ENCODE data around the gene CTSK. TPM values are rescaled to one million over a fixed set of nuclear protein-coding genes. Genes with fewer than 3 reads are reported as not detected.
A peak's percentile ranks its signal among the peaks of the same experiment; 100 is the strongest.
"Not testable (repeated sequence)": the region's sequence is repeated elsewhere in the genome, so short reads cannot be mapped to it uniquely, and the experiment has no call there.

CTSK gene
- total RNA-seq, 1 experiment from 2014 or later: 170 TPM

DNA sequence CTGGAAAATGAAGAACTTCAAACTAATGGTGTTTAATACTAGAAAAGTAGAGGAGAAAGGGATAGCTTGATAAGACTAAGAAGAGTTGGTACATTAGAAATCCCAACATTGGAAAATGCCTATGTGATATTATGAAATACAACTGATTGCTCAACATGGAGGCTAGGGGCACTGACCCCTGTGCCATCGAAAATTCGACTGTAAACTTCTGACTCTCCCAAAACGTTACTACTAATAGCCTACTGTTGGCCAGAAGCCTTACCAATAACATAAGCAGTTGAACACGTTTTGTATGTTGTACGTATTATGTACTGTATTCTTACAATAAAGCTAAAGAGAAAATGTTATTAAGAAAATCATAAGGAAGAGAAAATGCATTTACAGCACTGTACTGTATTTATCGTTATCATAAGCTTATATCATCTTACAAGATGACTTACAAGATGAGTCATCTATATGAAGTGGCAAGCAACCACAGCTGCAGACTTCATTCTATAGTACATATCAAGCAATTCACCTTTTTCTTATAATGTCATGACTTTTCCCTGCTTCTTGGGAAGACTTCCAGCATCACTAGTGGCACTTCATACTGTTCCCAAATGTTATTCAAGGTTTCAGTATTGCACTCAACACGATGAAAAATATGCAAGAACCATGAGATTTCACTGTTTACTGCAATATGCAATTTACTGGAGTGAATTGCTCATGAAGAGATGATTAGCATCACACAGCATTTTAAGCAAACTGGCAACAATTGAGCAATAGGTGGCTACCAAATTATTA, 12.9 kb upstream of the CTSK start:
- DNase-seq: no peak
- H3K4me3 ChIP-seq (ENCODE audit: insufficient read depth, low read depth, low read length): no peak overlapping the region
- peaks cover 12% of the 10 kb centered on the region for H3K36me3 ChIP-seq (replicated peaks; ENCODE audit: control insufficient read depth, insufficient read depth, low read length)
- no peaks in the 10 kb centered on the region for H3K27me3 ChIP-seq (ENCODE audit: control insufficient read depth, insufficient read depth, low read length)

DNA sequence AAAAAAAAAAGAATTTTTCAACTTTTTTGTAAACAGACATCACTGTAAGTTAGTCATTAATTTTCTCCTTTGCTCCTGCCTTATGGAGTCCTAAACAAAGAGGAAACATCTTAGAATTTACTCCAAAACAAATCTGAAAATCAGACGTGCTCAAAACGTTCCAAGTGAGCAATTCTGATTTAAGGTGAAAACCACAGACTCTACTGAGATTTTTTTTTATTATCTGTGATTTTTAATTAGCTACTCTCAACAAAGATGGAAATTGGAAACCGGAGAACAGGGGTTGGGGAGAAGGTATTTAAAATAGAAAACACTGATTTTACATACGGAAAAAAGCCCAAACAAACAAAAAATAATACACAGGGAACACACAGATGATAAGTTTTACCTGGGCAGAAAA, 7.8 kb upstream of the CTSK start:
- no peak overlapping the region for H3K4me3 ChIP-seq (ENCODE audit: insufficient read depth, low read depth, low read length)
- DNase-seq: no peak
- H3K36me3 ChIP-seq (replicated peaks; ENCODE audit: control insufficient read depth, insufficient read depth, low read length): peaks cover 19% of the 10 kb centered on the region
- H3K27me3 ChIP-seq (ENCODE audit: control insufficient read depth, insufficient read depth, low read length): no peaks in the 10 kb centered on the region

DNA sequence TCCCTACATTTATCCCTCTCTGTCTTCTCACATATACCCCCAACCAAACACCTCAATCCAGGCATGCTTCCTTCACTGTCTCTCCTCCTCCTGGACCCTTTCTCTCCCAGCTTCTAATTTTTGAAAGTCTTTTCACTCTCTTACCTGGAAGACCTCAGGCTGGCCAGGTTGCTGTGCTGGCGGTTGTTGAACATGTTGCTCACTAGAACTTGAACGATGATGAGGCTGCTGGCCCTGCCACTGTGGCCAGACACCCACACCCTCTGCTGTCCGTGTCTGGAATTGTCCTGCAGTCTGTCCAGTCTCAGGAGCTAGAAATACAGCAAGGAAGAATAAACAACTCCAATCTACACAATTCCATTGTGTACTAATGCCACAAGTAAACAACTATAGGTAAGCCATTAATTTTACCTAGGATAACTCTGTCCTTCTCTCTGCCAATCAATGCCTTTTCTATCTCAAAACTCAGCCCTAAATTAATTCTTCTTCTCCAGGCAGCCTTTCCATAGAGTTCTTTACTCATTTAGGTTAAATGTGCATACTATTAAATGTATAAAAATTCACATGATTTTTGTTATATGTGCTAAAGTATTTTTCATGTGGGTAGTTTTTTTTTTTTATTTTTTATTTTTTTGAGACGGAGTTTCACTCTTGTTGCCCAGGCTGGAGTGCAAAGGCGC, 5.1 kb upstream of the CTSK start:
- no peaks in the 10 kb centered on the region for H3K27me3 ChIP-seq (ENCODE audit: control insufficient read depth, insufficient read depth, low read length)
- H3K36me3 ChIP-seq (replicated peaks; ENCODE audit: control insufficient read depth, insufficient read depth, low read length): peaks cover 18% of the 10 kb centered on the region
- H3K4me3 ChIP-seq (ENCODE audit: insufficient read depth, low read depth, low read length): no peak overlapping the region
- peak; percentile 51 for DNase-seq

DNA sequence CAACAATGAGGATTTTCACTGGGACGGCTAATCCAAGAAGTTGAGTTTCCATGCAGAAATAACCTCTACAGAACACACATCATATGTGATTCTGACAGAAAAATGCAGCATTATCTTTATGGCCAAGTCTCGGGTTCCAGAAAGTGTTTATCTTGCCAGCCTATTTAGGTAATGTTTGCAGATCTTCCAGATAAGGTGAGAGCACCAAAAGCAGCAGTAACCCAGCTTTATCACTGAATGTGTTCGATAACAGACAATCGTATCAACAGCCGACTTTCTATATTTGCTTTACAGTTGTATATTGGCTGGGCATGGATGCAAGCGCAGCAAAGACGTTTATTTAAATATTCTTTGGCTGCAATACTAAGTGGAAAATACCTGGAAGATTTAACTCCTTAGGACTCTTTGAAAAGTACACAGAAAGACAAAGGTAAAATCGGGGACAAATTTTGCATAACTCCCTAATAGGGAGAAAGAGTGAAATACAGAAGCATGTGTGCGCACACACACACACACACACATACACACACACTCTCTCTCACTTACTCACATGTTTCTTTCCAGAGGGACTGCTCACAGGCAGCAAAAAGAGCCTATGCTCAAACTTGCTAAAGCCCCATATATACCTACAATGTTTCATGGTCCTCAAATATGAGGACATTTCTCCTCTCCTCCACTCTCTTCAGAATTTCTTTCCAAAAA, 3.0 kb upstream of the CTSK start:
- no peaks in the 10 kb centered on the region for H3K27me3 ChIP-seq (ENCODE audit: control insufficient read depth, insufficient read depth, low read length)
- no peak overlapping the region for H3K4me3 ChIP-seq (ENCODE audit: insufficient read depth, low read depth, low read length)
- peaks cover 10% of the 10 kb centered on the region for H3K36me3 ChIP-seq (replicated peaks; ENCODE audit: control insufficient read depth, insufficient read depth, low read length)
- no peak for DNase-seq

DNA sequence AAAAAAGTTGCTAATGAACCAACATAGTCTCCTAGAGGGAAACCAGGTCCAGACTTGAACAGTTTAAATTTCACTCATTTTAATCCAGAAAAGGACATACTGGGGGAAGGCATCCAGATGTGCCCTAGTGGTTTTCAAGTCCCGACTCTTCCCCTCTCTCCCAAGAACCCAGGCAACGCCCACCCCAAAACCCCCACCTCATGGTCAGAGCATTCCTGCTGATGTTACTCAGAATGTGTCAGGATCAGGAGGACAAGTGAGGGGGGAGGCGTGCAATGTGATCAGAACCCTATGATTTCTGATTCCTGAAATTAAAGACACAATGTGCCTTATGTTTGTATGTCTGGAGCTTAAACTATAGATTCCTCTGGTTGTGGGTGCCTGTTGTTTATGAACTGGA, 1.6 kb upstream of the CTSK start:
- no peaks in the 10 kb centered on the region for H3K27me3 ChIP-seq (ENCODE audit: control insufficient read depth, insufficient read depth, low read length)
- no peak for DNase-seq
- H3K4me3 ChIP-seq (ENCODE audit: insufficient read depth, low read depth, low read length): no peak overlapping the region
- peaks cover 10% of the 10 kb centered on the region for H3K36me3 ChIP-seq (replicated peaks; ENCODE audit: control insufficient read depth, insufficient read depth, low read length)

DNA sequence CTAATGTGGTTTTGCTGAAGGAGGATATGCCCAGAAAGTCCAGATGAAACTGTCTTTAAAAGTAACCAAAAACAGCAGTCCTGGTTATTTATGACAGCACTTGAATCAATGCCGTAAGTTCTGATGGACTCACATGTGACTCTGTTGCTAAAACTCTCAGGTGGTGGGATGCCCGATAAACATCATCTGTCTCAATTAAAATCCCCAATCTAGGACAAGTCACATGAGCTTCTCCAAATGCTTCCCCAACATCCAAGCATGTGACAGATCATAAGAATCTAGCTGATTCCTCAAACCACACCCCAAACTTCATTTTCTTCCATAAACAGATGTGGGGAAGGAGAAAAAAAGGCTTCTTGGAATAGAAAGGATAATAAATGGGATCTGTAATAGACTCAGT, 786 bp upstream of the CTSK start:
- peaks cover 8% of the 10 kb centered on the region for H3K36me3 ChIP-seq (replicated peaks; ENCODE audit: control insufficient read depth, insufficient read depth, low read length)
- H3K27me3 ChIP-seq (ENCODE audit: control insufficient read depth, insufficient read depth, low read length): no peaks in the 10 kb centered on the region
- DNase-seq: no peak
- no peak overlapping the region for H3K4me3 ChIP-seq (ENCODE audit: insufficient read depth, low read depth, low read length)

DNA sequence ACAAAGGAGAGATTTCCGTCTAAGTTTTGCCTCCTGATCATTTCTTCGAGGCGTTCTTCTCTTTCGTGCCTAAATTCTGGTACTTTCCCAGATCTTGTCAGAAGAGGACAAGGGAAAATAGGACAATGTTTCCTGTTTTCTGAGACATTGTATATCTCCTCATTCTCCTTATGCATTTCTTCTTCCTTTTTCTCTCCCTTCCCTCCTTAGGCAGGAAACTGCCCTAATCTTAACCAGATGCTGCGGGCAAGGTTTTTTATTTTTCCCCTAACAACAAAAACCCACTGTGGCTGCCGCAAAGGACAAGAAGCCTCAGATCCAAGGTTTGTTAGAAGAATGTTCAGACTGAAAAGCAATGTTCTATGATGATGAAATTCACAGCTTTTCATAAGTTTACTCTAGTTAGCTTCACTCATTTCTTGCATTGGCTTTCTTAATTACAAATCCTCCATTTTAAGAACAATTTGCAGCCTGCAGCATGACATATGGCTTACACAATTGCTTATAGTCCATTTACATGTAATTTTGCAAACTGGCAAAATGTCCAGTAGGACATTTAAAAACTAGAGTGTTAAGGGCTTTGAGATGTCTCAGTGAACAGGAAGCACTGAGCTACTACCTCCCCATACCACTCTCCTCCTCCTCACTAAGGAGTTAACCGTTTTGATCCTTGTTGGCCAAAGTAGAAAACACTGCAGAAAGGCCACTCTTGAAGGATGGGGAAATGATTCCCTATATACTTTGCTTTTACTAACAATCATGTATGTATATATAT, 624 bp downstream of the CTSK start:
- Histone ChIP-seq H3K4me3 (ENCODE audit: insufficient read depth, low read depth, low read length) (peak overlapping the region; percentile 30; the same call in 1 of the 2 replicates), H3K36me3 (replicated peaks; ENCODE audit: control insufficient read depth, insufficient read depth, low read length) (peaks cover 3% of the 10 kb centered on the region), H3K27me3 (ENCODE audit: control insufficient read depth, insufficient read depth, low read length) (no peaks in the 10 kb centered on the region)
- DNase-seq: no peak

DNA sequence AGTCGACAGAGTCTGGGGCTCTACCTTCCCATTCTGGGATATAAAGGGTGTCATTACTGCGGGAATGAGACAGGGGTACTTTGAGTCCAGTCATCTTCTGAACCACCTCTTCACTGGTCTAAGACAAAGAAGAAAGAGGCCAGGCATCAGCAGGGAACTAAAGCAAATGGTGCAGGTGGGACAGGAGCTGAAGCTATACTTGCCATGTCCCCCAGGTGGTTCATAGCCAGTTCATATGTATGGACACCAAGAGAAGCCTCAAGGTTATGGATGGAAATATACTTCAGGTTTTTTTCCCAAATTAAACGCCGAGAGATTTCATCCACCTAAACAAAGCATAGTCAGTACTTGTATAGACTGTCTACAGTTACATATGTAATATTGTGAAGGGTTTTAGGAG, 2.2 kb downstream of the CTSK start:
- H3K27me3 ChIP-seq (ENCODE audit: control insufficient read depth, insufficient read depth, low read length): no peaks in the 10 kb centered on the region
- H3K36me3 ChIP-seq (replicated peaks; ENCODE audit: control insufficient read depth, insufficient read depth, low read length): no peaks in the 10 kb centered on the region; the same call in 1 of the 2 replicates
- H3K4me3 ChIP-seq (ENCODE audit: insufficient read depth, low read depth, low read length): no peak overlapping the region
- DNase-seq: no peak

DNA sequence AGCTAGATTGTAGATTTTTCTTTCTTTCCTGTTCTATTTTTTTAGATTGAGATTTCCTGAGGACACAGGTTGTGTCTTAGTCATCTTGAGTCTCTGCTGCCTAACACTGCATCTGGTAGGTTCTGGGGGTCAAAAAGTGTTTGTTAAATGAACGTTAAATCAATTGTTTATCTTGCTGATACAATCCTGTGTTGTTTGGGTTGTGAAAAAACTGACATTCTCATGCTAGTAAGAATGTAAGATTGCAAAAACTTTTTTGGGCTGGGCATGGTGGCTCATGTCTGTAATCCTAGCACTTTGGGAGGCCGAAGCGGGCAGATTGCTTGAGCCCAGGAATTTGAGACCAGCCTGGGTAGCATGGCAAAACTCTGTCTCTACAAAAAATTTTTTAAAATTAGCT, 3.4 kb downstream of the CTSK start:
- Histone ChIP-seq H3K27me3 (ENCODE audit: control insufficient read depth, insufficient read depth, low read length) (no peaks in the 10 kb centered on the region), H3K36me3 (replicated peaks; ENCODE audit: control insufficient read depth, insufficient read depth, low read length) (no peaks in the 10 kb centered on the region), H3K4me3 (ENCODE audit: insufficient read depth, low read depth, low read length) (no peak overlapping the region)
- DNase-seq: no peak

DNA sequence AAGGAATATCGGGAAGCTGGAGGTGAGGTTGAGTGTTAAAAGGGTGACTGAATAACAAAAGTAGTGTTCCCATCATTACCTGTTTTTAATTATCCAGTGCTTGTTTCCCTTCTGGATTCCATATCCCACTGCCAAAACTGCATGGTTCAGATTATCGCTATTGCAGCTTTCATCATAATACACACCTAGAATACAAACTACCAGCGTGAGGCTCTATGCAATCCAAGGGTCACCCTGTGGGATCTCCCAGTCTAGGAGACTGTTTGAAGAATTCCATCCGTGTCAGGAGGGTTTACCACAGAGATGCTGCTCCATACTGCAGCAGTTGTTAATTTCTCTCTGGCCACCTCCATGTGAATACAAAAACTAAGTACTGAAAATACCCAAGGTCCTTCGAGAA, 9.0 kb downstream of the CTSK start:
- Histone ChIP-seq H3K4me3 (ENCODE audit: insufficient read depth, low read depth, low read length) (no peak overlapping the region), H3K36me3 (replicated peaks; ENCODE audit: control insufficient read depth, insufficient read depth, low read length) (no peaks in the 10 kb centered on the region; the same call in 1 of the 2 replicates), H3K27me3 (ENCODE audit: control insufficient read depth, insufficient read depth, low read length) (no peaks in the 10 kb centered on the region)
- no peak for DNase-seq

DNA sequence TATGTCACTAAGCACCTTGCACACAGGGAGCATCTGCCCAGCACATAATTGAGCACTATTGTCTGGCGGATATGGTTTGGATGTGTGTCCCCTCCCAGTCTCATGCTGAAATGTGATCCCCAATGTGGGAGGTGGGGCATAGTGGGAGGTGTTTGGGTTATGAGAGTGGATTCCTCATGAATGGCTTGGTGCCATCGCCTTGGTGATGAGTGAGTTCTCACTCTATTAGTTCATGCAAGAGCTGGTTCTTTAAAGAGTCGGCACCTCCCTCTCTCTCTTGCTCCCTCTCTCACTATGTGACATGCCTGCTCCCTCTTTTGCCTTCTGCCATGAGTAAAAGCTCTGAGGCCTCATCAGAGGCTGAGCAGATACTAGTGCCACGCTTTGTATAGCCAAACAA, 9.5 kb downstream of the CTSK start:
- Histone ChIP-seq H3K4me3 (ENCODE audit: insufficient read depth, low read depth, low read length) (no peak overlapping the region), H3K27me3 (ENCODE audit: control insufficient read depth, insufficient read depth, low read length) (no peaks in the 10 kb centered on the region), H3K36me3 (replicated peaks; ENCODE audit: control insufficient read depth, insufficient read depth, low read length) (no peaks in the 10 kb centered on the region; the same call in 1 of the 2 replicates)
- no peak for DNase-seq

DNA sequence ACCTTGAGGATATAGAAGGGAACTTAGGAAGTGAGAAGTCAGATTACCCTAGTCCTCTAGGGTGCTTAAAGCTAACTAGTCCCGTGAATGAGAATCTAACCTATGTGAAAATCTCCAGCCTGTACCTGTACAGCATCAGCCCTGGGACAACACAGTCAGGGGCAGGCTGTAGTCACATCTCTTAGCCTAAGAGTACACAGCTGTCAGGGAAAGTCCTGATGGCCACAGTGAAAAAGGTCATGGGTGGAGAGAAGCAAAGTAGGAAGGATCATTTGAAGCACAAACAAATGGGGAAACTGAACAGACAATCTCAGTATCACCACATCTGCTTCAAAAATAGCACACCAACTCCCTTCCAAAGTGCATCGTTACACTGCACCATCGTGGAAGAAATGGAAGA, 11.7 kb downstream of the CTSK start:
- DNase-seq: no peak
- no peaks in the 10 kb centered on the region for H3K27me3 ChIP-seq (ENCODE audit: control insufficient read depth, insufficient read depth, low read length)
- no peaks in the 10 kb centered on the region; the same call in 1 of the 2 replicates for H3K36me3 ChIP-seq (replicated peaks; ENCODE audit: control insufficient read depth, insufficient read depth, low read length)
- no peak overlapping the region for H3K4me3 ChIP-seq (ENCODE audit: insufficient read depth, low read depth, low read length)

DNA sequence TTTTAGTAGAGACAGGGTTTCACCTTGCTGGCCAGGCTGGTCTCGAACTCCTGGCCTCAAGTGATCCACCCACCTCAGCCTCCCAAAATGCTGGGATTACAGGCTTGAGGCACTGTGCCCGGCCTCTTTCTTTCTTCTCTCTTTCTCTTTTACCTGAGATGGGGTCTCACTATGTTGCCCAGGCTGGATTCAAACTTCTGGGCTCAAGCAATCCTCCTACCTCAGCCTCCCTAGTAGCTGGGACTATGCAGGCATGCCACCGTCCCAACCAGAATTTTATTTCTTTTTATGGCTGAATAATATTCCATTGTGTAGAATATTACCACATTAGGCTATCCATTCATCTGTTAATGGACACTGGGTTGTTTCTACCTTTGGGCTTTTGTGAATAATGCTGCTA, 14.3 kb downstream of the CTSK start:
- DNase-seq; H3K36me3 ChIP-seq (replicated peaks; ENCODE audit: control insufficient read depth, insufficient read depth, low read length); H3K27me3 ChIP-seq (ENCODE audit: control insufficient read depth, insufficient read depth, low read length); H3K4me3 ChIP-seq (ENCODE audit: insufficient read depth, low read depth, low read length): not testable (repeated sequence)

DNA sequence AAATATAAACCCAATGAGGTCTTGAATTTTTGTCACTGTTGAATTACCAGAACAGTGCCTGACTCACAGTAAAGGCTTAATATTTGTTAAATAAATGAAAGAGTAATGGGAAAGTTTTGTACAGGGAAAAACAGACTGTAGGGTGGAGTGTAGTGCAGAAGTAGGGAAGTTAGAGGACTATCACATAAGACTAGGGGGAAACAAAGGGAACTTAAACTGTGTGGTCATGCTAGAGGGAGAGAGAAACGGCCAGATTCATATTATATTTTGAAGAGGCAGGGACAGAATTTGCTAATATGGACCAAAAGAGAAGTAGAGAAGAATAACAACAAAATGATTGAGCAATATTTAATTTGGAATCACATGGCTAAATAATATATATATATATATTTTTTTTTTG, 14.8 kb downstream of the CTSK start:
- no peaks in the 10 kb centered on the region; the same call in 1 of the 2 replicates for H3K36me3 ChIP-seq (replicated peaks; ENCODE audit: control insufficient read depth, insufficient read depth, low read length)
- no peak overlapping the region for H3K4me3 ChIP-seq (ENCODE audit: insufficient read depth, low read depth, low read length)
- no peaks in the 10 kb centered on the region for H3K27me3 ChIP-seq (ENCODE audit: control insufficient read depth, insufficient read depth, low read length)
- no peak for DNase-seq
